ENCODE measurements around the gene SELENOM. TPM values are rescaled to one million over a fixed set of nuclear protein-coding genes. Genes with fewer than 3 reads are reported as not detected.

Gene SELENOM
- total RNA-seq, 1 donor from 2014 or later = 1,262 TPM

GRCh38 chr22:31126128-31126868 is 18.9 kb upstream of the SELENOM start:
- Histone ChIP-seq H3K4me3 (no peak overlapping the region), H3K9me3 (no peaks in the 10 kb centered on the region), H3K27me3 (no peaks in the 10 kb centered on the region), H3K36me3 (no peaks in the 10 kb centered on the region), H3K4me1 (peaks cover 0 to 7% of the 10 kb centered on the region in 2 donors), H3K27ac (no peak overlapping the region)
- no peak for DNase-seq (ENCODE audit: low spot score in 2 of 2)
- intact Hi-C loops (cut with DNase I) = no loop called here
- TF ChIP-seq, protein P1, sequence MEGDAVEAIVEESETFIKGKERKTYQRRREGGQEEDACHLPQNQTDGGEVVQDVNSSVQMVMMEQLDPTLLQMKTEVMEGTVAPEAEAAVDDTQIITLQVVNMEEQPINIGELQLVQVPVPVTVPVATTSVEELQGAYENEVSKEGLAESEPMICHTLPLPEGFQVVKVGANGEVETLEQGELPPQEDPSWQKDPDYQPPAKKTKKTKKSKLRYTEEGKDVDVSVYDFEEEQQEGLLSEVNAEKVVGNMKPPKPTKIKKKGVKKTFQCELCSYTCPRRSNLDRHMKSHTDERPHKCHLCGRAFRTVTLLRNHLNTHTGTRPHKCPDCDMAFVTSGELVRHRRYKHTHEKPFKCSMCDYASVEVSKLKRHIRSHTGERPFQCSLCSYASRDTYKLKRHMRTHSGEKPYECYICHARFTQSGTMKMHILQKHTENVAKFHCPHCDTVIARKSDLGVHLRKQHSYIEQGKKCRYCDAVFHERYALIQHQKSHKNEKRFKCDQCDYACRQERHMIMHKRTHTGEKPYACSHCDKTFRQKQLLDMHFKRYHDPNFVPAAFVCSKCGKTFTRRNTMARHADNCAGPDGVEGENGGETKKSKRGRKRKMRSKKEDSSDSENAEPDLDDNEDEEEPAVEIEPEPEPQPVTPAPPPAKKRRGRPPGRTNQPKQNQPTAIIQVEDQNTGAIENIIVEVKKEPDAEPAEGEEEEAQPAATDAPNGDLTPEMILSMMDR (IDR thresholded peaks at IDR 0.05) = no peak

- no peaks in the 10 kb centered on the region for H3K27me3 ChIP-seq
- intact Hi-C loops (cut with DNase I) = no loop called here
- no peaks in the 10 kb centered on the region for H3K9me3 ChIP-seq
- H3K36me3 ChIP-seq = no peaks in the 10 kb centered on the region
- H3K4me1 ChIP-seq = peaks cover 0 to 7% of the 10 kb centered on the region in 2 donors
- H3K27ac ChIP-seq = no peak overlapping the region
- TF ChIP-seq, protein P1 (IDR thresholded peaks at IDR 0.05) = no peak
- H3K4me3 ChIP-seq = no peak overlapping the region
- no peak for DNase-seq (ENCODE audit: low spot score in 2 of 2)
These were observed 18.3 kb upstream of the SELENOM start for GRCh38 chr22:31125521-31126117.

DNA sequence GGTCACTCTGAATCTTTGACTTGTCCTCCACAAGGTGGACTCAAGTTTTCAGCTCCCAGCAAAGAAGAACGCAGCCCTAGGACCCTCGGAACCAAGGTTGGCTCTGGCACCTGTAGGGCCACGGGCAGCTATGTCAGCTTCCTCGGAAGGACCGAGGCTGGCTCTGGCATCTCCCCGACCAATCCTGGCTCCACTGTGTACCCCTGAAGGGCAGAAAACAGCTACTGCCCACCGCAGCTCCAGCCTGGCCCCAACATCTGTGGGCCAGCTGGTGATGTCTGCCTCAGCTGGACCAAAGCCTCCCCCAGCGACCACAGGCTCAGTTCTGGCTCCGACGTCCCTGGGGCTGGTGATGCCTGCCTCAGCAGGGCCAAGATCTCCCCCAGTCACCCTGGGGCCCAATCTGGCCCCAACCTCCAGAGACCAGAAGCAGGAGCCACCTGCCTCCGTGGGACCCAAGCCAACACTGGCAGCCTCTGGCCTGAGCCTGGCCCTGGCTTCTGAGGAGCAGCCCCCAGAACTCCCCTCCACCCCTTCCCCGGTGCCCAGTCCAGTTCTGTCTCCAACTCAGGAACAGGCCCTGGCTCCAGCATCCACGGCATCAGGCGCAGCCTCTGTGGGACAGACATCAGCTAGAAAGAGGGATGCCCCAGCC is 17.6 kb upstream of the SELENOM start:
- intact Hi-C loops (cut with DNase I) = no loop called here
- TF ChIP-seq, protein P1 (IDR thresholded peaks at IDR 0.05) = no peak

GRCh38 chr22:31124290-31124689 is 16.9 kb upstream of the SELENOM start:
- TF ChIP-seq, protein P1 (IDR thresholded peaks at IDR 0.05) = no peak
- H3K4me1 ChIP-seq = peaks cover 0 to 7% of the 10 kb centered on the region in 2 donors
- intact Hi-C loops (cut with DNase I) = no loop called here

More for the DNA sequence above, 17.6 kb upstream of the SELENOM start:
- Histone ChIP-seq H3K4me3 (no peak overlapping the region), H3K27ac (no peak overlapping the region), H3K36me3 (no peaks in the 10 kb centered on the region), H3K4me1 (peaks cover 0 to 7% of the 10 kb centered on the region in 2 donors), H3K9me3 (no peaks in the 10 kb centered on the region), H3K27me3 (no peaks in the 10 kb centered on the region)
- no peak for DNase-seq (ENCODE audit: low spot score in 2 of 2)

GRCh38 chr22:31123292-31123602 is 15.9 kb upstream of the SELENOM start:
- Histone ChIP-seq H3K4me1 (peaks cover 0 to 7% of the 10 kb centered on the region in 2 donors), H3K4me3 (peak overlapping the region; percentile 47 to 59), H3K27me3 (no peaks in the 10 kb centered on the region), H3K9me3 (no peaks in the 10 kb centered on the region), H3K36me3 (no peaks in the 10 kb centered on the region), H3K27ac (peak overlapping the region; percentile 6 to 65)
- DNase-seq (ENCODE audit: low spot score in 2 of 2) = no peak
- intact Hi-C loops (cut with DNase I) = no loop called here
- TF ChIP-seq, protein P1 (IDR thresholded peaks at IDR 0.05) = no peak

More at GRCh38 chr22:31124290-31124689, 16.9 kb upstream of the SELENOM start:
- DNase-seq (ENCODE audit: low spot score in 2 of 2) = no peak
- H3K4me3 ChIP-seq = no peak overlapping the region
- no peaks in the 10 kb centered on the region for H3K27me3 ChIP-seq
- no peak overlapping the region for H3K27ac ChIP-seq
- no peaks in the 10 kb centered on the region for H3K36me3 ChIP-seq
- H3K9me3 ChIP-seq = no peaks in the 10 kb centered on the region
